SK-N-SH (cell line): Measurements from ENCODE around the gene SLC22A4. TPM values are rescaled to one million over a fixed set of nuclear protein-coding genes. Genes with fewer than 3 reads are reported as not detected.

Experiments used
- CTCF ChIA-PET: fragments of 300-600, 350-600 bp; formaldehyde crosslinking; extraction: SDS; loops from one replicate; lab custom pipeline; 2021; lab: Yijun Ruan, JAX
- POLR2A ChIA-PET: fragments of 350-600 bp; sonication (Branson Sonifier 250); formaldehyde crosslinking; extraction: SDS; loops from one replicate; lab custom pipeline; 2020; ENCODE audit warnings: antibody characterized with exemption, inconsistent platforms; lab: Yijun Ruan, JAX
- DNase-seq: peaks from one replicate; pipeline ENCODE4 v3.0.0; 2012
- H2AFZ ChIP-seq: fragments of 200-600 bp; sonication (generic); 2 replicates; pipeline ENCODE4 v1.8.1; 2016; ENCODE audit warnings: antibody characterized with exemption, mild to moderate bottlenecking, low read depth
- H3F3A ChIP-seq: fragments of 200-600 bp; sonication (generic); replicated peaks from 2 replicates; pipeline ENCODE3; 2016; ENCODE audit warnings: antibody characterized with exemption, mild to moderate bottlenecking; ENCODE audit not compliant: insufficient read depth
- H3K27ac ChIP-seq, 2 experiments: fragments of 200-500 bp in 1 of 2; fragments of 200-600 bp in 1 of 2; sonication (Bioruptor generic) in 1 of 2; sonication (generic), shearing (Covaris generic) in 1 of 2; 2 replicates each; pipeline versions ENCODE4 v1.5.1 to v1.6.1; 2014 to 2016; ENCODE audit warnings: low read depth in 2 of 2, inconsistent platforms in 1 of 2, low read length in 1 of 2, mild to moderate bottlenecking in 1 of 2, mixed read lengths in 1 of 2
- H3K27me3 ChIP-seq: fragments of 200-600 bp; sonication (generic), shearing (Covaris generic); 2 replicates; pipeline ENCODE4 v1.6.1; 2016; ENCODE audit warnings: mixed run types; ENCODE audit not compliant: insufficient read depth
- H3K36me3 ChIP-seq, 2 experiments: fragments of 200-500 bp in 1 of 2; fragments of 200-600 bp in 1 of 2; sonication (Bioruptor generic) in 1 of 2; sonication (generic) in 1 of 2; replicated peaks in 1 of 2; 2 replicates each; pipeline versions ENCODE3 to v1.5.1; 2014 to 2016; ENCODE audit warnings: low read length in 1 of 2, mild to moderate bottlenecking in 1 of 2; ENCODE audit not compliant: insufficient read depth in 2 of 2, control insufficient read depth in 1 of 2
- H3K4me1 ChIP-seq, 2 experiments: fragments of 200-500 bp in 1 of 2; fragments of 200-600 bp in 1 of 2; sonication (Bioruptor generic) in 1 of 2; sonication (generic), shearing (Covaris generic) in 1 of 2; 2 replicates each; pipeline versions ENCODE4 v1.5.1 to v1.6.1; 2014 to 2016; ENCODE audit warnings: low read depth in 1 of 2, low read length in 1 of 2, mixed run types in 1 of 2; ENCODE audit not compliant: insufficient read depth in 2 of 2, control insufficient read depth in 1 of 2
- H3K4me2 ChIP-seq: fragments of 200-600 bp; sonication (generic), shearing (Covaris generic); 2 replicates; pipeline ENCODE4 v1.6.1; 2017; ENCODE audit warnings: mixed run types
- H3K4me3 ChIP-seq, 2 experiments: fragments of 200-500 bp in 1 of 2; fragments of 200-600 bp in 1 of 2; sonication (Bioruptor generic) in 1 of 2; sonication (generic), shearing (Covaris generic) in 1 of 2; 2 replicates each; pipeline versions ENCODE4 v1.5.1 to v1.8.1; 2014 to 2016; ENCODE audit warnings: low read depth in 2 of 2, inconsistent platforms in 1 of 2, low read length in 1 of 2, mild to moderate bottlenecking in 1 of 2, mixed read lengths in 1 of 2, moderate library complexity in 1 of 2
- H3K79me2 ChIP-seq: fragments of 200-600 bp; sonication (generic); 2 replicates; pipeline ENCODE4 v1.8.1; 2017; ENCODE audit warnings: mild to moderate bottlenecking; ENCODE audit not compliant: insufficient read depth
- H3K9ac ChIP-seq: fragments of 200-600 bp; sonication (generic); 2 replicates; pipeline ENCODE4 v1.6.1; 2017; ENCODE audit warnings: mixed run types
- H3K9me2 ChIP-seq: fragments of 200-600 bp; sonication (generic); 2 replicates; pipeline ENCODE4 v1.6.1; 2017; ENCODE audit warnings: mixed run types
- H3K9me3 ChIP-seq: fragments of 200-600 bp; sonication (generic); 2 replicates; pipeline ENCODE4 v1.6.1; 2017; ENCODE audit warnings: mixed run types, mild to moderate bottlenecking, moderate library complexity
- H4K20me1 ChIP-seq: fragments of 200-600 bp; sonication (generic); 2 replicates; pipeline ENCODE4 v1.6.1; 2017; ENCODE audit warnings: mild to moderate bottlenecking, mixed run types; ENCODE audit not compliant: insufficient read depth
- EP300 ChIP-seq, 2 experiments: IDR thresholded peaks; 2 replicates each; pipeline versions ENCODE4 v1.4.0 to v1.6.1; 2012; ENCODE audit warnings: borderline replicate concordance in 1 of 2, low read depth in 1 of 2, low read length in 1 of 2
- FOXJ3 ChIP-seq: sonication (generic); formaldehyde crosslinking; IDR thresholded peaks from 2 replicates; pipeline ENCODE4 v1.5.1; 2020; ENCODE audit warnings: mild to moderate bottlenecking, missing genetic modification reagents
- FOXM1 ChIP-seq: IDR thresholded peaks from 2 replicates; pipeline ENCODE4 v1.4.0; 2012; ENCODE audit warnings: low read depth, mild to moderate bottlenecking
- JUND ChIP-seq: IDR thresholded peaks from 2 replicates; pipeline ENCODE4 v1.4.0; 2012
- MEF2A ChIP-seq: IDR thresholded peaks from 2 replicates; pipeline ENCODE4 v1.4.0; 2012; ENCODE audit warnings: low read depth, borderline replicate concordance
- MXI1 ChIP-seq: IDR thresholded peaks from 2 replicates; pipeline ENCODE4 v1.6.1; 2012; ENCODE audit warnings: mild to moderate bottlenecking, low read depth, low read length, improper control_type of control experiment
- NFIC ChIP-seq: IDR thresholded peaks from 2 replicates; pipeline ENCODE4 v1.4.0; 2012; ENCODE audit warnings: borderline replicate concordance
- NRF1 ChIP-seq: IDR thresholded peaks from 2 replicates; pipeline ENCODE4 v1.6.1; 2012; ENCODE audit warnings: low read depth, mild to moderate bottlenecking, low read length
- RAD21 ChIP-seq: IDR thresholded peaks from 2 replicates; pipeline ENCODE4 v1.6.1; 2012; ENCODE audit warnings: mild to moderate bottlenecking, low read length
- RCOR1 ChIP-seq: fragments of 150-350 bp; IDR thresholded peaks from 2 replicates; pipeline ENCODE4 v1.6.1; 2017; ENCODE audit warnings: antibody characterized with exemption, low read length
- RFX5 ChIP-seq: IDR thresholded peaks from 2 replicates; pipeline ENCODE4 v1.6.1; 2012; ENCODE audit warnings: mild to moderate bottlenecking, improper control_type of control experiment, low read length
- TAF1 ChIP-seq: IDR thresholded peaks from 2 replicates; pipeline ENCODE4 v1.6.1; 2012; ENCODE audit warnings: low read depth, mild to moderate bottlenecking, low read length, moderate library complexity, borderline replicate concordance
- TEAD4 ChIP-seq: IDR thresholded peaks from 2 replicates; pipeline ENCODE4 v1.4.0; 2012; ENCODE audit warnings: mild to moderate bottlenecking, borderline replicate concordance; ENCODE audit not compliant: insufficient read depth
- YY1 ChIP-seq: IDR thresholded peaks from 2 replicates; pipeline ENCODE4 v1.4.0; 2012; ENCODE audit warnings: low read depth, mild to moderate bottlenecking
- whole genome bisulfite sequencing: methylation state at CpG from one replicate; pipeline ENCODE4 v1.1.6; 2017; ENCODE audit warnings: low lambda C conversion rate; 5-methylcytosine and 5-hydroxymethylcytosine counted together
- polyA plus RNA-seq, 3 experiments: library from polyadenylated mRNA; depleted of rRNA; stranded (reverse); fragments of >200 nt; gene quantifications; 2 replicates each; pipeline ENCODE4 v1.2.3, GENCODE V29; 2012
- TF ChIP-seq, protein P1 (sequence below): IDR thresholded peaks from 2 replicates; pipeline ENCODE4 v1.6.1; 2012; ENCODE audit warnings: mild to moderate bottlenecking, low read depth, low read length, moderate library complexity
- TF ChIP-seq, protein P2 (sequence below): fragments of 150-350 bp; IDR thresholded peaks from 2 replicates; pipeline ENCODE4 v1.6.1; 2017; ENCODE audit warnings: antibody characterized with exemption, low read length, low read depth, borderline replicate concordance
- TF ChIP-seq, protein P3 (sequence below): IDR thresholded peaks from 2 replicates; pipeline ENCODE4 v1.4.0; 2012; ENCODE audit warnings: low read depth, borderline replicate concordance

SLC22A4 gene
- polyA plus RNA-seq, 1 of the 3 experiments (the other 2 are of a cell fraction) = 3.3 TPM

DNA sequence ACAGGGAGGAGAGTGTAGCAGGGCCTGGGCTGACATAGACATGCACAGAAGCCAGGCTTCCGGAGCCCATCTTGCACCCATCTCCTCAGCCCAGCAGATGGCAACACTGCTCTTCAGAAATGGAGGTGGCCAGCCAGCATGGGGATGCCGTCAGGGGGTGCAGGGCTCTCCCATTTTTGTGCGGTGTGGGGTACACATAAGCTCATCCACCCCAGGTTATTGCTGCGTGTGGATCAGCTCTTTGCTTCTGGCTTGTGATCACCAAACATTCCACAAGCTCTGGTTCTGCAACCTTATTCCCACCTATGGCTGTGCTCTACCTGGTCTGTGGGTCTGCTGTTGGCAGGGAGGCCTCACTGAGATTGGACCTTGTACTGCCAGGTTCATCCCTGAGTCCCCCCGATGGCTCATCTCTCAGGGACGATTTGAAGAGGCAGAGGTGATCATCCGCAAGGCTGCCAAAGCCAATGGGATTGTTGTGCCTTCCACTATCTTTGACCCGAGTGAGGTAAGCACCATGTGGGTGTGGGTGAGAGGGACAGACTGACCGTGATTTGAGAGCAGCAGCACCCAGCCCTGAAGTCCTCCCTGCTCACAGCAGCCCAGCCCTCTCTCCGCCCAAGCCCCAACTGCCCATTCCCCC is 92.6 kb downstream of the SLC22A4 start (continued):
- TF ChIP-seq, protein P1, sequence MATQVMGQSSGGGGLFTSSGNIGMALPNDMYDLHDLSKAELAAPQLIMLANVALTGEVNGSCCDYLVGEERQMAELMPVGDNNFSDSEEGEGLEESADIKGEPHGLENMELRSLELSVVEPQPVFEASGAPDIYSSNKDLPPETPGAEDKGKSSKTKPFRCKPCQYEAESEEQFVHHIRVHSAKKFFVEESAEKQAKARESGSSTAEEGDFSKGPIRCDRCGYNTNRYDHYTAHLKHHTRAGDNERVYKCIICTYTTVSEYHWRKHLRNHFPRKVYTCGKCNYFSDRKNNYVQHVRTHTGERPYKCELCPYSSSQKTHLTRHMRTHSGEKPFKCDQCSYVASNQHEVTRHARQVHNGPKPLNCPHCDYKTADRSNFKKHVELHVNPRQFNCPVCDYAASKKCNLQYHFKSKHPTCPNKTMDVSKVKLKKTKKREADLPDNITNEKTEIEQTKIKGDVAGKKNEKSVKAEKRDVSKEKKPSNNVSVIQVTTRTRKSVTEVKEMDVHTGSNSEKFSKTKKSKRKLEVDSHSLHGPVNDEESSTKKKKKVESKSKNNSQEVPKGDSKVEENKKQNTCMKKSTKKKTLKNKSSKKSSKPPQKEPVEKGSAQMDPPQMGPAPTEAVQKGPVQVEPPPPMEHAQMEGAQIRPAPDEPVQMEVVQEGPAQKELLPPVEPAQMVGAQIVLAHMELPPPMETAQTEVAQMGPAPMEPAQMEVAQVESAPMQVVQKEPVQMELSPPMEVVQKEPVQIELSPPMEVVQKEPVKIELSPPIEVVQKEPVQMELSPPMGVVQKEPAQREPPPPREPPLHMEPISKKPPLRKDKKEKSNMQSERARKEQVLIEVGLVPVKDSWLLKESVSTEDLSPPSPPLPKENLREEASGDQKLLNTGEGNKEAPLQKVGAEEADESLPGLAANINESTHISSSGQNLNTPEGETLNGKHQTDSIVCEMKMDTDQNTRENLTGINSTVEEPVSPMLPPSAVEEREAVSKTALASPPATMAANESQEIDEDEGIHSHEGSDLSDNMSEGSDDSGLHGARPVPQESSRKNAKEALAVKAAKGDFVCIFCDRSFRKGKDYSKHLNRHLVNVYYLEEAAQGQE = no peak
- no peak for TF ChIP-seq NFIC
- TF ChIP-seq, protein P2, sequence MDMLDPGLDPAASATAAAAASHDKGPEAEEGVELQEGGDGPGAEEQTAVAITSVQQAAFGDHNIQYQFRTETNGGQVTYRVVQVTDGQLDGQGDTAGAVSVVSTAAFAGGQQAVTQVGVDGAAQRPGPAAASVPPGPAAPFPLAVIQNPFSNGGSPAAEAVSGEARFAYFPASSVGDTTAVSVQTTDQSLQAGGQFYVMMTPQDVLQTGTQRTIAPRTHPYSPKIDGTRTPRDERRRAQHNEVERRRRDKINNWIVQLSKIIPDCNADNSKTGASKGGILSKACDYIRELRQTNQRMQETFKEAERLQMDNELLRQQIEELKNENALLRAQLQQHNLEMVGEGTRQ = no peak
- no peak for TF ChIP-seq MEF2A
- TF ChIP-seq JUND = no peak
- no peak for TF ChIP-seq FOXM1
- TF ChIP-seq NRF1 = no peak
- no peak for TF ChIP-seq YY1
- TF ChIP-seq, protein P3, sequence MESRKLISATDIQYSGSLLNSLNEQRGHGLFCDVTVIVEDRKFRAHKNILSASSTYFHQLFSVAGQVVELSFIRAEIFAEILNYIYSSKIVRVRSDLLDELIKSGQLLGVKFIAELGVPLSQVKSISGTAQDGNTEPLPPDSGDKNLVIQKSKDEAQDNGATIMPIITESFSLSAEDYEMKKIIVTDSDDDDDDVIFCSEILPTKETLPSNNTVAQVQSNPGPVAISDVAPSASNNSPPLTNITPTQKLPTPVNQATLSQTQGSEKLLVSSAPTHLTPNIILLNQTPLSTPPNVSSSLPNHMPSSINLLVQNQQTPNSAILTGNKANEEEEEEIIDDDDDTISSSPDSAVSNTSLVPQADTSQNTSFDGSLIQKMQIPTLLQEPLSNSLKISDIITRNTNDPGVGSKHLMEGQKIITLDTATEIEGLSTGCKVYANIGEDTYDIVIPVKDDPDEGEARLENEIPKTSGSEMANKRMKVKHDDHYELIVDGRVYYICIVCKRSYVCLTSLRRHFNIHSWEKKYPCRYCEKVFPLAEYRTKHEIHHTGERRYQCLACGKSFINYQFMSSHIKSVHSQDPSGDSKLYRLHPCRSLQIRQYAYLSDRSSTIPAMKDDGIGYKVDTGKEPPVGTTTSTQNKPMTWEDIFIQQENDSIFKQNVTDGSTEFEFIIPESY = no peak
- no peak for TF ChIP-seq MXI1
- no peak for TF ChIP-seq RCOR1

DNA sequence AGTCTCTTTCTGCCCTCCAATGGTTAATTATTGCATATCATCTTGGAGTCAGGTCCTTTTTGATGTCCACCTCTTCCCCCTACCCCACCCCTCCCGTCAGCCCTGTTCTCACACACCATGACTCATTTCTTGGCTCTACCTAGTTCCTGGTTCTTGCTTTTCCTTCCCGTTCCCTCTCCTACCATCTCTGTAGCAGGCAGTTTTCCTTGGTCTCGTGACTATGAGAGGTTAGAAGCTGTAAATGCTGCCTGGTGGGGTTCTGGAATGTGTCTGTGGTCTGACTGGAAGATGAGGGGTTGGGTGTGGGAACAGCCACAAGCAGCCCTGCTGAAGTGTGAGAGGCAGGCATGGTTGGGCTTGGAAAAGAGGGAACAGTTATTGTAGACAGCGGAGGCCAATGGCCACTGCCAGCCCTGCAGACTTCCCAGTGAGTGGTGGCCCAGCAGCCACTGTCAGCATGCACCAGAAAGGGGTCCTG is 93.5 kb downstream of the SLC22A4 start:
- WGBS = 21% methylated on average over 4 of the region's 4 CpGs
- H3K36me3 ChIP-seq = peaks cover 0 to 17% of the 10 kb centered on the region in 2 experiments
- no peaks in the 10 kb centered on the region for H3K9me3 ChIP-seq
- H2AFZ ChIP-seq = 0 out of 2 replicates have a peak overlapping the region, but pooled peaks have one; percentile 26
- no peaks in the 10 kb centered on the region for H3K79me2 ChIP-seq
- DNase-seq = peak; percentile 21
- POLR2A ChIA-PET = no interaction called here
- H3K27ac ChIP-seq = peak overlapping the region; percentile 90
- H3K4me2 ChIP-seq = peak overlapping the region; percentile 67
- H3F3A ChIP-seq = peaks cover 25% of the 10 kb centered on the region
- H3K4me3 ChIP-seq = no peak overlapping the region
- CTCF ChIA-PET = interaction anchor here (0.9 to 10.3 kb wide), 6 partner anchors 13 to 114 kb away, joined by 3 to 189 read pairs (median 10); partner anchors contain the start of gene IRF1
- H3K4me1 ChIP-seq = peaks cover 26 to 32% of the 10 kb centered on the region in 2 experiments
- H3K9ac ChIP-seq = peak overlapping the region; percentile 44; the same call in 1 of the 2 replicates
- no peaks in the 10 kb centered on the region for H3K27me3 ChIP-seq
- no peaks in the 10 kb centered on the region for H3K9me2 ChIP-seq
- no peaks in the 10 kb centered on the region for H4K20me1 ChIP-seq
- TF ChIP-seq YY1 (no peak; the same call in 1 of the 2 replicates), TEAD4 (no peak), TAF1 (no peak), RFX5 (no peak), FOXJ3 (CRISPR knock-in tag) (no peak), EP300 (IDR thresholded peaks at IDR 0.05; ENCODE audit: borderline replicate concordance in 1 of 2, low read depth in 1 of 2, low read length in 1 of 2) (peak in 1 of 2 experiments; percentile 45; a peak in 1 of 4 replicates), RAD21 (no peak), JUND (peak; percentile 74), NFIC (peak; percentile 91), NRF1 (no peak)
- TF ChIP-seq, protein P2 = no peak
- TF ChIP-seq, protein P1 = peak; percentile 64
